ENCODE measurements around the gene MED25.

MED25 gene

GRCh38 chr19:49875857-49876421 lies 57.9 kb downstream of the MED25 start:
- no peak for FAIRE-seq

GRCh38 chr19:49876422-49877019 lies 58.4 kb downstream of the MED25 start:
- peak; percentile 93 for FAIRE-seq

- peak; percentile 96 for FAIRE-seq
Observed at GRCh38 chr19:49877020-49877878, 59.2 kb downstream of the MED25 start, which contains the start of the genes AKT1S1 and TBC1D17. Gene AKT1S1, minus strand, starts transcription at chr19:49877355. Its CDS starts 4,060 bp downstream, at chr19:49873295. Gene TBC1D17, plus strand, starts transcription at chr19:49877702. Its CDS starts 22 bp downstream, at chr19:49877724.

GRCh38 chr19:49877879-49878743 lies 60.0 kb downstream of the MED25 start:
- FAIRE-seq: no peak

- no peak for FAIRE-seq
Observed at GRCh38 chr19:49878744-49879070, 60.6 kb downstream of the MED25 start.

GRCh38 chr19:49879243-49879963 lies 61.3 kb downstream of the MED25 start:
- no peak for FAIRE-seq

GRCh38 chr19:49880162-49880869 lies 62.2 kb downstream of the MED25 start:
- no peak for FAIRE-seq

- no peak for FAIRE-seq
Observed at GRCh38 chr19:49881186-49881585, 63.1 kb downstream of the MED25 start.

- no peak for FAIRE-seq
Observed at GRCh38 chr19:49881672-49882394, 63.7 kb downstream of the MED25 start.

- FAIRE-seq: no peak
Observed at GRCh38 chr19:49882643-49883042, 64.6 kb downstream of the MED25 start.

- FAIRE-seq: no peak
Observed at GRCh38 chr19:49883094-49883493, 65.0 kb downstream of the MED25 start.

- FAIRE-seq: no peak
Observed at GRCh38 chr19:49884109-49884508, 66.0 kb downstream of the MED25 start.

- no peak for FAIRE-seq
Observed at GRCh38 chr19:49884760-49885159, 66.7 kb downstream of the MED25 start.

All from TTC549 (cell line).